Esophagus squamous epithelium (tissue), 5 donors: ENCODE results near the gene OPN5. TPM values are rescaled to one million over a fixed set of nuclear protein-coding genes. Genes with fewer than 3 reads are reported as not detected.

Source experiments
- DNase-seq: peaks from one replicate; lab custom pipeline; 2025; lab: John Stamatoyannopoulos, UW
- H3K27ac ChIP-seq, 4 donors: fragments of 200-600 bp; sonication (generic); one replicate each; pipeline ENCODE4 v1.5.1; 2016 to 2019; ENCODE audit warnings: mild to moderate bottlenecking in 1 of 4
- H3K27me3 ChIP-seq, 4 donors: fragments of 200-600 bp; sonication (generic); 1 replicate in 3 of 4; 2 replicates in 1 of 4; pipeline versions ENCODE4 v1.5.1 to v1.6.0; 2017 to 2021; ENCODE audit warnings: antibody characterized with exemption in 1 of 4
- H3K36me3 ChIP-seq, 3 donors: fragments of 200-600 bp; sonication (generic); one replicate each; pipeline ENCODE4 v1.5.1; 2016 to 2019
- H3K4me1 ChIP-seq, 3 donors: fragments of 200-600 bp; sonication (generic); one replicate each; pipeline ENCODE4 v1.5.1; 2017 to 2019
- H3K4me3 ChIP-seq, 4 donors: fragments of 200-600 bp; sonication (generic); 1 replicate in 3 of 4; 2 replicates in 1 of 4; pipeline ENCODE4 v1.5.1; 2016 to 2019; ENCODE audit warnings: mild to moderate bottlenecking in 2 of 4, moderate library complexity in 1 of 4
- H3K9me3 ChIP-seq, 3 donors: fragments of 200-600 bp; sonication (generic); one replicate each; pipeline ENCODE4 v1.5.1; 2016 to 2019
- CTCF ChIP-seq, 6 experiments: fragments of 450-650 bp in 4 of 6; fragments of 200-600 bp in 2 of 6; sonication (generic) in 2 of 6; IDR thresholded peaks; one replicate each; pipeline ENCODE4 v1.5.1; 2016 to 2019; ENCODE audit warnings: antibody characterized with exemption in 6 of 6, mild to moderate bottlenecking in 4 of 6, moderate library complexity in 4 of 6
- POLR2A ChIP-seq, 4 donors: fragments of 450-650 bp; IDR thresholded peaks; one replicate each; pipeline ENCODE4 v1.6.1; 2017; ENCODE audit warnings: antibody characterized with exemption in 4 of 4, mild to moderate bottlenecking in 4 of 4, moderate library complexity in 3 of 4
- WGBS, 2 donors: methylation state at CpG; one replicate each; pipeline ENCODE4 v1.1.5; 2018; 5-methylcytosine and 5-hydroxymethylcytosine counted together
- intact Hi-C: fragments of 100-400 bp; cut with DNase I; formaldehyde crosslinking; loops from one replicate; pipeline ENCODE4 v1.15.0; 2022
- total RNA-seq, 4 donors: library from RNA; depleted of rRNA; stranded (reverse); fragments of >200 nt; gene quantifications; one replicate each; pipeline ENCODE4 v1.1.0, GENCODE V29; 2016
- donor health status: DM: yes; HTN: yes; CAD: no.

Gene OPN5
- total RNA-seq, 4 donors from 2014 or later: not detected

DNA sequence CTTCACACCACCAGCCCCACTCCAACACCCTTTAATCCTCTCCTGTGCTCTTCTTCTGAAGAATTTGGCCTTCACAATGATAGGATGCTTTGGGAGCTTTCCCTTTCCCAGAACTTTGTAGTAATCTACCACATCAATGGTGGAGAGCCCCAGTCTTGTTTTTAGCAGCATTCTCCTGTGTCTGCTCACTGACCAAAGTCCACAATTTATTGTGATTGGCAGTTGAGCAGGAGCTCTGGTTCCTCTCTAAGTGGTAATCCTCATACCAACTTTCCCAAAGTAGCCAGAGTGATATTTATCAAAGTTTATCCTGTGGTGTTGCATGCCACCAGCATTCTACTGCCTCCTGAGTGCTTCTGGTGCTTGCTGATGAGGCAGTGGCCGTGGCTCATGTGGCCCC is 29.0 kb upstream of the OPN5 start:
- WGBS, 2 donors: 64 to 87% methylated on average over 1 of the region's 1 CpG
- intact Hi-C loops: no loop called here
- TF ChIP-seq CTCF (IDR thresholded peaks at IDR 0.05) (no peak), POLR2A (IDR thresholded peaks at IDR 0.05) (no peak)
- no peaks in the 10 kb centered on the region for H3K9me3 ChIP-seq
- no peak for DNase-seq
- H3K4me1 ChIP-seq: no peaks in the 10 kb centered on the region
- H3K36me3 ChIP-seq: no peaks in the 10 kb centered on the region
- H3K27me3 ChIP-seq: no peaks in the 10 kb centered on the region
- H3K27ac ChIP-seq: no peak overlapping the region
- H3K4me3 ChIP-seq: no peak overlapping the region

DNA sequence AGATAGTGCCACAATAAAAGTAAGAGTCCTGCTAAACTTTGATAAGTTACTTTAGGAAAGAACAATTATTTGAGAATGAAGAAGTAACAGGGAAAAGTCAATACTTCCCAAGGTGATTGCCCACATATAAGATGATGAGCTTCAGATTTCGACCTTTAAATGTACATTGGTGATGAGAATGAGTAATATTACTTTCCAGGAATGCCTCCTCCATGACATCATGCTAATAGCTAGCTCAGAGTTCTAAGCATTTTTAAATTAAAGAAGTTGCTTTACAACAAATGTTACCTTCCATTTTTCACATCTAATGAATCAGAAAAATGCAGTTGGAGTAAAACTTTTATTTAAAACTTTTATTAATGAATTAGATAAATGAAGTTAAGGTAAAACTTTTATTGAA is 22.5 kb upstream of the OPN5 start:
- TF ChIP-seq POLR2A (IDR thresholded peaks at IDR 0.05): no peak
- TF ChIP-seq CTCF (IDR thresholded peaks at IDR 0.05): no peak
- Histone ChIP-seq H3K27ac (no peak overlapping the region), H3K9me3 (no peaks in the 10 kb centered on the region), H3K4me1 (peaks cover 0 to 7% (median 0%) of the 10 kb centered on the region in 3 donors), H3K27me3 (no peaks in the 10 kb centered on the region), H3K36me3 (no peaks in the 10 kb centered on the region), H3K4me3 (no peak overlapping the region)
- no peak for DNase-seq
- intact Hi-C loops: no loop called here
- WGBS, 2 donors: 31% methylated on average over 1 of the region's 1 CpG

GRCh38 chr6:47762502-47762901 is 19.3 kb upstream of the OPN5 start:
- intact Hi-C loops: no loop called here

GRCh38 chr6:47766445-47766844 is 15.4 kb upstream of the OPN5 start:
- no peak for TF ChIP-seq POLR2A (IDR thresholded peaks at IDR 0.05)
- TF ChIP-seq CTCF (IDR thresholded peaks at IDR 0.05): no peak
- H3K36me3 ChIP-seq: no peaks in the 10 kb centered on the region
- DNase-seq: no peak
- WGBS, 2 donors: 94 to 95% methylated on average over 3 of the region's 3 CpGs
- no peaks in the 10 kb centered on the region for H3K9me3 ChIP-seq
- intact Hi-C loops: no loop called here
- H3K27ac ChIP-seq: no peak overlapping the region
- H3K27me3 ChIP-seq: no peaks in the 10 kb centered on the region
- H3K4me1 ChIP-seq: peaks cover 0 to 7% (median 0%) of the 10 kb centered on the region in 3 donors
- no peak overlapping the region for H3K4me3 ChIP-seq

More at GRCh38 chr6:47762502-47762901, 19.3 kb upstream of the OPN5 start:
- DNase-seq: no peak
- no peaks in the 10 kb centered on the region for H3K27me3 ChIP-seq
- WGBS, 2 donors: 53 to 75% methylated on average over 3 of the region's 3 CpGs
- H3K4me1 ChIP-seq: peaks cover 0 to 7% (median 0%) of the 10 kb centered on the region in 3 donors
- no peaks in the 10 kb centered on the region for H3K36me3 ChIP-seq
- TF ChIP-seq POLR2A (IDR thresholded peaks at IDR 0.05) (no peak), CTCF (IDR thresholded peaks at IDR 0.05) (no peak)
- H3K27ac ChIP-seq: no peak overlapping the region
- no peaks in the 10 kb centered on the region for H3K9me3 ChIP-seq
- H3K4me3 ChIP-seq: no peak overlapping the region

- WGBS, 2 donors: 36 to 100% methylated on average over 1 of the region's 1 CpG
- H3K27me3 ChIP-seq: no peaks in the 10 kb centered on the region
- H3K36me3 ChIP-seq: no peaks in the 10 kb centered on the region
- intact Hi-C loops: no loop called here
- no peaks in the 10 kb centered on the region for H3K9me3 ChIP-seq
- no peak for DNase-seq
- TF ChIP-seq POLR2A (IDR thresholded peaks at IDR 0.05): no peak
- H3K27ac ChIP-seq: no peak overlapping the region
- H3K4me1 ChIP-seq: peaks cover 0 to 6% (median 0%) of the 10 kb centered on the region in 3 donors
- H3K4me3 ChIP-seq: no peak overlapping the region
Measured at GRCh38 chr6:47767102-47767501, 14.7 kb upstream of the OPN5 start.

DNA sequence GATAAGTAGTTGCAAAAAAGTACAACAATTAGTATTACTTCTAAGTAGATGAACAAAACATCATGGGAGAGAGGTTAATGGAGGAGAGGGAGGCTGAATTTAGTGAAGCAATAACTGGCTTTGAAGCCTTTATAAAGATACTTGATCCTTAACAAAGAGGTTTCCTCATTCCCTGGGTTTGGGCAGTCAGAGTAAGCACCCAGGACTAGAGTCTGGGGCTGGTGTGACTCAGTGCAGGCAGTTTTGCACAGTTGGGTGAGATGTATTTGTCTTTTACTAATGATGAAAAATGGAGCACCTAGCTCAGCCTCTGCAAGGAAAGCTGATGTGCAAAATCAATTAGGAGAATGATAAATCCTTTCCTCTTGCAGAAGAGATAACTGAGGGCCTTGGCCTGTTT is 11.8 kb upstream of the OPN5 start:
- H3K9me3 ChIP-seq: no peaks in the 10 kb centered on the region

More for the DNA sequence above, 11.8 kb upstream of the OPN5 start:
- DNase-seq: no peak
- Histone ChIP-seq H3K27me3 (no peaks in the 10 kb centered on the region), H3K27ac (no peak overlapping the region), H3K4me1 (no peaks in the 10 kb centered on the region), H3K36me3 (no peaks in the 10 kb centered on the region), H3K4me3 (no peak overlapping the region)
- intact Hi-C loops: loop anchor here (10.0 kb wide), 1 partner anchor 145 kb away; no protein-coding TSS in a partner anchor
- no peak for TF ChIP-seq POLR2A (IDR thresholded peaks at IDR 0.05)
- no peak for TF ChIP-seq CTCF (IDR thresholded peaks at IDR 0.05)
